Measurements from ENCODE around the gene GPC3. TPM values are rescaled to one million over a fixed set of nuclear protein-coding genes. Genes with fewer than 3 reads are reported as not detected.

Gene GPC3
- total RNA-seq, 1 experiment from 2014 or later: 5.7 TPM

DNA sequence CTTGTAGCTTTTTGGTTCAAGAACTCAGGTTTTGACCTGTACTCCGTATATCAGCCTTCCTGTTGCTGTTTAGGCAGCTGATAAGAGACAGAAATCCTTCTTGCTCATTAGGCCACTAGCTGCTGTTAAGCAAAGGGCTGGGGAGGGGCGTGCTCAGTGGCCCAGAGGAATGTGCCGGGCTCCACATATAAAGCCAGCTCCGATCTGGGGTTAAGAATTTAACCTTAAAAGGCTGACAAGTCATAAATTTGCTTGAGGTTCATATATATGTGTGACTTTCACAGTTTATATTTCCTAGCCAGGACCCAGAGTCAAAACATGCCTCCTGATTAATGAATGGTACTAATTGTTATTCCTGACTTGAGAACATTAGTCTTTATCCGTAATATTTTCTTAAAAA lies 15.3 kb downstream of the GPC3 start:
- no peaks in the 10 kb centered on the region for H3K9me3 ChIP-seq (replicated peaks)
- no peak overlapping the region for H3K4me3 ChIP-seq
- H3K36me3 ChIP-seq: no peaks in the 10 kb centered on the region
- no peak for DNase-seq (ENCODE audit: low read depth in 1 of 2, low spot score in 2 of 2)
- no peaks in the 10 kb centered on the region for H3K4me1 ChIP-seq (replicated peaks)
- H3K27ac ChIP-seq: no peak overlapping the region
- no peaks in the 10 kb centered on the region for H3K27me3 ChIP-seq (replicated peaks)

- no peak overlapping the region for H3K27ac ChIP-seq
- DNase-seq (ENCODE audit: low read depth in 1 of 2, low spot score in 2 of 2): no peak
- no peaks in the 10 kb centered on the region for H3K27me3 ChIP-seq (replicated peaks)
- no peaks in the 10 kb centered on the region for H3K9me3 ChIP-seq (replicated peaks)
- no peaks in the 10 kb centered on the region for H3K4me1 ChIP-seq (replicated peaks)
- no peaks in the 10 kb centered on the region for H3K36me3 ChIP-seq
- H3K4me3 ChIP-seq: no peak overlapping the region
Observed at GRCh38 chrX:133969191-133969590, 16.2 kb downstream of the GPC3 start.

DNA sequence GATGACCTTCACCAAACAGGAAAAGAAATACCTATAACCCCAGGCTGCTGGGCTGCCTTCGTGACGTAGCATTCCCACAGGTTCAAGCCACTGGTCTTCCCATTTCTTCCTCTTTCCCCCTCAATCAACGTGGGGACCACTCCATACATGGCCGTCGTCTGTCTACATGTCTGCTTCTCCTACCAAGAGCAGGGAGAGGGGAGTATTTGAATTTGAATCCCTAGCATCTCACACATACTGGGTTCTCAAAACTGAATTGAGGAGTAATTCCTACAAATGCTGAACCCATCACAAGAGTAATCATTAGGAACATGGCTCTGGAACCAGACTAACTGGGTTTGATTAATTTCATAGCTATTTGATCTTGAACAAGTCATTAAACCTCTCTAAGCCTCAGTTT lies 17.3 kb downstream of the GPC3 start:
- no peaks in the 10 kb centered on the region for H3K9me3 ChIP-seq (replicated peaks)
- no peaks in the 10 kb centered on the region for H3K36me3 ChIP-seq
- no peak for DNase-seq (ENCODE audit: low read depth in 1 of 2, low spot score in 2 of 2)
- no peaks in the 10 kb centered on the region for H3K4me1 ChIP-seq (replicated peaks)
- no peak overlapping the region for H3K27ac ChIP-seq
- H3K4me3 ChIP-seq: no peak overlapping the region
- H3K27me3 ChIP-seq (replicated peaks): no peaks in the 10 kb centered on the region

- H3K36me3 ChIP-seq: no peaks in the 10 kb centered on the region
- H3K4me3 ChIP-seq: no peak overlapping the region
- H3K27ac ChIP-seq: no peak overlapping the region
- DNase-seq (ENCODE audit: low read depth in 1 of 2, low spot score in 2 of 2): no peak
- no peaks in the 10 kb centered on the region for H3K27me3 ChIP-seq (replicated peaks)
- no peaks in the 10 kb centered on the region for H3K4me1 ChIP-seq (replicated peaks)
- H3K9me3 ChIP-seq (replicated peaks): no peaks in the 10 kb centered on the region
Observed at GRCh38 chrX:133966199-133966598, 19.2 kb downstream of the GPC3 start.

- H3K4me3 ChIP-seq: no peak overlapping the region
- no peak for DNase-seq (ENCODE audit: low read depth in 1 of 2, low spot score in 2 of 2)
- H3K9me3 ChIP-seq (replicated peaks): no peaks in the 10 kb centered on the region
- no peaks in the 10 kb centered on the region for H3K4me1 ChIP-seq (replicated peaks)
- no peaks in the 10 kb centered on the region for H3K36me3 ChIP-seq
- no peaks in the 10 kb centered on the region for H3K27me3 ChIP-seq (replicated peaks)
- H3K27ac ChIP-seq: no peak overlapping the region
Observed at GRCh38 chrX:133965321-133965720, 20.1 kb downstream of the GPC3 start.

GRCh38 chrX:133961046-133961445 lies 24.3 kb downstream of the GPC3 start:
- no peak for DNase-seq (ENCODE audit: low read depth in 1 of 2, low spot score in 2 of 2)
- Histone ChIP-seq H3K27ac (no peak overlapping the region), H3K27me3 (replicated peaks) (no peaks in the 10 kb centered on the region), H3K4me3 (no peak overlapping the region), H3K36me3 (no peaks in the 10 kb centered on the region), H3K9me3 (replicated peaks) (no peaks in the 10 kb centered on the region), H3K4me1 (replicated peaks) (no peaks in the 10 kb centered on the region)

GRCh38 chrX:133959972-133960371 lies 25.4 kb downstream of the GPC3 start:
- Histone ChIP-seq H3K27me3 (replicated peaks) (no peaks in the 10 kb centered on the region), H3K27ac (no peak overlapping the region), H3K36me3 (no peaks in the 10 kb centered on the region), H3K4me1 (replicated peaks) (no peaks in the 10 kb centered on the region), H3K9me3 (replicated peaks) (no peaks in the 10 kb centered on the region), H3K4me3 (no peak overlapping the region)
- DNase-seq (ENCODE audit: low read depth in 1 of 2, low spot score in 2 of 2): no peak

DNA sequence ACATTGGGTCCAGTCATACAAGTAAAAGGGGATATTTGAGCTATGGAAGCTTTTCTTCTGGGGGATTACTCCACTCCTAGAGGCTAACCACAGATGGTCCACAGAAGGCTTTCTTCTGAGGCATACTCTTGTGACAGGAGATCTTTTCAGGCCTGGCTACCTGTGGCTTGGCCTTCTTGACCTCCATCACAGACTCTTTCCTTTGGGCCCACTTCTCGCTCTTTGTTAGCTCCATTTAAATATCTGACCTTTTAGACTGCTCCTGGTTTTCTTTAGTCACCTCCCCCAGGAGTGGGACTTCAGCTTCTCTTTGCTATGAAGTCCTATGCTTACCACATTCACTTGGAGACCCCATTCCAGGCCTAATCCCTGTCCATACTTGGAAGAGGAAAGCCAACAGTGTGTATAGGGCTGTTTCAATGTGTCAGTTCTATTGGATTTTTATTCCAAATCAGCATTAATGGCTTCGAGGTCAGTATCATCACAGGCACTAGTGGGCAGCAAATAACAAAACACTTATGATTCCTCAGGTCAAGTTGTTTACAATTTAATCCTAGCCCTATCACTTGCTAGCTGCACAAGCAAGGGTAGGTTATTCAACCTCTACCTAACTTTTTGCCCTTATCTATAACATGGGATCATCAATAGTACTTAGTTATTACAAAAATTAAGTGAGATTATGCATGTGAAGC lies 26.3 kb downstream of the GPC3 start:
- H3K27me3 ChIP-seq (replicated peaks): no peaks in the 10 kb centered on the region
- no peak for DNase-seq (ENCODE audit: low read depth in 1 of 2, low spot score in 2 of 2)

DNA sequence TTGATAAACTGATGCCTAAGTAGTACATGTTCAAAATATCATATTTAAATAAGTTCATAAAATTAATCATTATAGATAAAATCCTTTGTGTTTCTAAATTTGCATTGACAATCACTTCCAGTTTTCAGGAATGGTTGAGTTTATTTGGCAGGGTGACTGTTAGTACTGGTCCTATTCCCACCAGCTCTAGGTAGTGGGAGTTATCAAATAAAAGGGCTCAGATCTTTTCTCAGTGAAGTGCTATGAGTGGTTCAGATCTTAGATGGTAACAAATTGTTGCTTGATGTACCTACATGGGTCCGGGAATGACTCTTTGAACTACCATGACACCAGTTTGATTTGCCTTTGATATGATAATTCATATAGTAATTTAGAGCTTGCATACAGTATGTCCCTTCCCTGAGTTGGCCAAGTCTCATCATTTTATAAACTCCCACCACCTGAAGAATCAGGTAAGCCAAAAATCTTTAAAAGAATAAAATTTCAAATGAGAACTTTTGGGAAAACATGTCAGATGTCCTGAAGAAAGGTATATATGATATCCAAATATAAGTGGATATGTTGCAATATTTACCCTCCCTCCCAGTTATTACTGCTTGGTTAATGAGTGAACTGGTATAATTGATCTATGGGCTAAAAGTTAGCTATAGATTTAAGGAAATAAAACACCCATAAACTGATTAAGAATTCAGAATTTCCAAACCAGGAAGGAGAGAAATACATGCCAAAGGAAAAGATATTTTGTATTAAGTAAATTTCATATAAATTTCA lies 28.6 kb downstream of the GPC3 start:
- H3K4me1 ChIP-seq (replicated peaks): no peaks in the 10 kb centered on the region
- H3K36me3 ChIP-seq: no peaks in the 10 kb centered on the region
- no peaks in the 10 kb centered on the region for H3K9me3 ChIP-seq (replicated peaks)
- no peak overlapping the region for H3K27ac ChIP-seq
- DNase-seq (ENCODE audit: low read depth in 1 of 2, low spot score in 2 of 2): no peak
- H3K27me3 ChIP-seq (replicated peaks): no peaks in the 10 kb centered on the region
- H3K4me3 ChIP-seq: no peak overlapping the region

More for the DNA sequence above, 26.3 kb downstream of the GPC3 start:
- Histone ChIP-seq H3K4me3 (no peak overlapping the region), H3K36me3 (no peaks in the 10 kb centered on the region), H3K9me3 (replicated peaks) (no peaks in the 10 kb centered on the region), H3K27ac (no peak overlapping the region), H3K4me1 (replicated peaks) (no peaks in the 10 kb centered on the region)

DNA sequence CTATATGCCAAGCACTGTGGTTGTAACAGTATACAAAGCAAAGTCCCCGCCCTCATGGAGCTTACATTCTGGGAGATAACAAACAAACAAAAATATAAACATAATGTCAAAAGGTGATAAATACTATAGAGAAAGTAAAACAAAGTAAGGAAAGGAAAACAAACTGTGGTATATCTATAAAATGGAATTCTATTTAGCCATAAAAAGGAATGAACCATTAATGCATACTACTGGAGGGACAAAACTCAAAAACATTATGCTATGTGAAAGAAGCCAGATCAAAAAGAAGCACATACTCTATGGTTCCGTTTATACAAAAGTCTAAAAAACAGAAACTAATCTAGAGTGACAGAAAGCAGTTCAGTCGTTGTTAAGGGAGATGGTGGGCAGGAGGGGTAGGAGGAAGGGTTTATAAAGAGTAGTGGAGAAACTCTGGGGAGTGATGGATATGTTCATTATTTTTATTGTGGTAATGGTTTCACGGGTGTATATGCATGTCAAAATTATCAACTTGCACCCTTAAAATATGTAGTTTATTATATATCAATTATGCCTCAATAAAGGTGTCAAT lies 31.5 kb downstream of the GPC3 start:
- H3K27ac ChIP-seq: no peak overlapping the region
- no peaks in the 10 kb centered on the region for H3K9me3 ChIP-seq (replicated peaks)
- no peaks in the 10 kb centered on the region for H3K36me3 ChIP-seq
- no peaks in the 10 kb centered on the region for H3K4me1 ChIP-seq (replicated peaks)
- H3K4me3 ChIP-seq: no peak overlapping the region
- no peak for DNase-seq (ENCODE audit: low read depth in 1 of 2, low spot score in 2 of 2)
- no peaks in the 10 kb centered on the region for H3K27me3 ChIP-seq (replicated peaks)

DNA sequence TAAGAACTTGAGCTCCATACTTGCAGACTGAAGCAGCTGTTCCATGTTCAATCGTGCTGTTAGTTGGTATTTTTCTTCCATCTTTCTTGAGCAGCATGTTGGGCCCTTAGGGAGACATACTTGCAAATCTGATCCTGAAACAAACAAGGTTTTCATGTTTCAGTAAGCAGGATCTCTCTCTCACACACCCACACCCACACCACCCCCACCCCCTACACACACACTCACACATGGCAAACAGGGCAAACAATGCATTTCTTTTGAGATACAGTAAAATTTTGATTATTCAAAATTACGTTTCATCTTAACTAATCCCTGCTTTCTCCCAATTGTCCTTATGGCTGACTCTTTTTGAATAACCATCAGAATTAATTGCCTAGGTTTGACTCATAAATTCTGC lies 32.3 kb downstream of the GPC3 start:
- H3K27ac ChIP-seq: no peak overlapping the region
- no peaks in the 10 kb centered on the region for H3K9me3 ChIP-seq (replicated peaks)
- DNase-seq (ENCODE audit: low read depth in 1 of 2, low spot score in 2 of 2): no peak
- H3K27me3 ChIP-seq (replicated peaks): no peaks in the 10 kb centered on the region
- H3K36me3 ChIP-seq: no peaks in the 10 kb centered on the region
- H3K4me3 ChIP-seq: no peak overlapping the region
- no peaks in the 10 kb centered on the region for H3K4me1 ChIP-seq (replicated peaks)

- no peaks in the 10 kb centered on the region for H3K4me1 ChIP-seq (replicated peaks)
- H3K4me3 ChIP-seq: no peak overlapping the region
- no peaks in the 10 kb centered on the region for H3K36me3 ChIP-seq
- no peak for DNase-seq (ENCODE audit: low read depth in 1 of 2, low spot score in 2 of 2)
- no peak overlapping the region for H3K27ac ChIP-seq
- no peaks in the 10 kb centered on the region for H3K27me3 ChIP-seq (replicated peaks)
- H3K9me3 ChIP-seq (replicated peaks): no peaks in the 10 kb centered on the region
Observed at GRCh38 chrX:133951098-133951497, 34.3 kb downstream of the GPC3 start.

GRCh38 chrX:133950214-133950613 lies 35.2 kb downstream of the GPC3 start:
- Histone ChIP-seq H3K36me3 (no peaks in the 10 kb centered on the region), H3K4me1 (replicated peaks) (no peaks in the 10 kb centered on the region), H3K27ac (no peak overlapping the region), H3K27me3 (replicated peaks) (no peaks in the 10 kb centered on the region), H3K9me3 (replicated peaks) (no peaks in the 10 kb centered on the region), H3K4me3 (no peak overlapping the region)
- no peak for DNase-seq (ENCODE audit: low read depth in 1 of 2, low spot score in 2 of 2)

DNA sequence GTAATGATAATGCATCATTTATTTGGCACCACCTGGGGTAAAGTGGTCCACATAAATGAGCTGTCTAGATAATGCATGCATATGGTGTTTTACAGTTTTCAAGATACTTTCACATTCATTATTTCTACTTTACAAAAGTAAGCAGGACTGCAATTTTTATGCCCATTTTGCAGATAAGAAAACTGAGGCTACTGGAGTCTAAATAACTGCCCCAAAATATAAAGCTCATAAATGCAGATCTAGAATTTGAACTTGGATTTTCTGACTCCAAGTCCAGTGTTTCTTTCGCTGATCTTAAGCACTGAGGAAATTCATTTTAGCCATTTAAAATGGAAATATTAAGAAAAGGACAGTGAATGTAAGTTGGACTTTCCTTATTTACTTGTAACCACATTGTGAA lies 36.5 kb downstream of the GPC3 start:
- no peak for DNase-seq (ENCODE audit: low read depth in 1 of 2, low spot score in 2 of 2)
- Histone ChIP-seq H3K27me3 (replicated peaks) (no peaks in the 10 kb centered on the region), H3K36me3 (no peaks in the 10 kb centered on the region), H3K27ac (no peak overlapping the region), H3K4me3 (no peak overlapping the region), H3K9me3 (replicated peaks) (no peaks in the 10 kb centered on the region), H3K4me1 (replicated peaks) (no peaks in the 10 kb centered on the region)
